Coronary artery (tissue), 2 donors: ENCODE results near the gene GON4L.
"Not testable (repeated sequence)": the region's sequence is repeated elsewhere in the genome, so short reads cannot be mapped to it uniquely, and the experiment has no call there.

Experiments used
- DNase-seq: peaks from one replicate; pipeline ENCODE4 v3.0.0-alpha.2; 2017; ENCODE audit warnings: low spot score
- H3K27ac ChIP-seq, 2 donors: fragments of 200-600 bp; sonication (generic); one replicate each; pipeline ENCODE4 v1.5.1; 2016 to 2019
- H3K4me3 ChIP-seq: fragments of 200-600 bp; sonication (generic); 2 replicates; pipeline ENCODE4 v1.5.1; 2016; ENCODE audit warnings: mild to moderate bottlenecking, moderate library complexity
- CTCF ChIP-seq: fragments of 200-600 bp; sonication (generic); IDR thresholded peaks from one replicate; pipeline ENCODE4 v1.5.1; 2019; ENCODE audit warnings: antibody characterized with exemption

Gene GON4L

GRCh38 chr1:155741908-155742307 is 115.1 kb downstream of the GON4L start:
- no peak for DNase-seq
- H3K4me3 ChIP-seq: no peak overlapping the region

GRCh38 chr1:155740995-155741394 is 116.0 kb downstream of the GON4L start:
- H3K27ac ChIP-seq: no peak overlapping the region
- no peak overlapping the region for H3K4me3 ChIP-seq
- DNase-seq: no peak
- TF ChIP-seq CTCF: no peak

More at GRCh38 chr1:155741908-155742307, 115.1 kb downstream of the GON4L start:
- no peak for TF ChIP-seq CTCF
- H3K27ac ChIP-seq: no peak overlapping the region

- DNase-seq: no peak
These were observed 127.7 kb downstream of the GON4L start for GRCh38 chr1:155729031-155729898.

GRCh38 chr1:155725142-155725541 is 131.9 kb downstream of the GON4L start:
- Histone ChIP-seq H3K4me3 (no peak overlapping the region), H3K27ac (no peak overlapping the region)
- DNase-seq: no peak
- TF ChIP-seq CTCF: no peak

More at GRCh38 chr1:155729031-155729898, 127.7 kb downstream of the GON4L start:
- Histone ChIP-seq H3K4me3 (no peak overlapping the region), H3K27ac (no peak overlapping the region)
- no peak for TF ChIP-seq CTCF

- TF ChIP-seq CTCF: no peak
- no peak overlapping the region for H3K27ac ChIP-seq
- H3K4me3 ChIP-seq: no peak overlapping the region
- DNase-seq: no peak
These were observed 137.3 kb downstream of the GON4L start for GRCh38 chr1:155719703-155720102.

GRCh38 chr1:155718524-155719115 is 138.4 kb downstream of the GON4L start:
- not testable (repeated sequence) for H3K27ac ChIP-seq, DNase-seq

GRCh38 chr1:155717041-155717440 is 140.0 kb downstream of the GON4L start:
- H3K4me3 ChIP-seq: no peak overlapping the region
- no peak for TF ChIP-seq CTCF
- no peak for DNase-seq
- H3K27ac ChIP-seq: no peak overlapping the region

More at GRCh38 chr1:155718524-155719115, 138.4 kb downstream of the GON4L start:
- H3K4me3 ChIP-seq: not testable (repeated sequence)
